Measurements from ENCODE around the gene IFI35. TPM values are rescaled to one million over a fixed set of nuclear protein-coding genes. Genes with fewer than 3 reads are reported as not detected.
A peak's percentile ranks its signal among the peaks of the same experiment; 100 is the strongest.
"Not testable (repeated sequence)": the region's sequence is repeated elsewhere in the genome, so short reads cannot be mapped to it uniquely, and the experiment has no call there.

IFI35 gene
- total RNA-seq = 6.7 TPM

GRCh38 chr17:43006639-43007551 lies at the start of gene IFI35:
Gene IFI35, plus strand, starts transcription at chr17:43006784. Its CDS starts 164 bp downstream, at chr17:43006948.
- DNase-seq = peak; percentile 78

- DNase-seq = peak; percentile 97
Measured at GRCh38 chr17:42964161-42964932, 42.2 kb upstream of the IFI35 start, which contains the start of gene AARSD1. Gene AARSD1, minus strand, starts transcription at chr17:42964454. Its CDS starts 14 bp downstream, at chr17:42964440.

- DNase-seq = no peak
Measured at GRCh38 chr17:42967925-42968324, 38.7 kb upstream of the IFI35 start.

- no peak for DNase-seq
Measured at GRCh38 chr17:42969001-42969581, 37.5 kb upstream of the IFI35 start.

GRCh38 chr17:42971589-42971988 lies 35.0 kb upstream of the IFI35 start:
- DNase-seq = no peak

GRCh38 chr17:42973323-42973722 lies 33.3 kb upstream of the IFI35 start:
- DNase-seq = not testable (repeated sequence)

GRCh38 chr17:42975265-42975664 lies 31.3 kb upstream of the IFI35 start:
- DNase-seq = no peak

- not testable (repeated sequence) for DNase-seq
Measured at GRCh38 chr17:42975701-42976100, 30.9 kb upstream of the IFI35 start.

GRCh38 chr17:42979511-42980273 lies 26.9 kb upstream of the IFI35 start, which contains the start of gene PTGES3L:
Gene PTGES3L, minus strand, starts transcription at chr17:42980080. Its CDS starts 27 bp downstream, at chr17:42980053.
- DNase-seq = peak; percentile 88

GRCh38 chr17:42980274-42980765 lies 26.3 kb upstream of the IFI35 start, which contains the start of gene RUNDC1:
Gene RUNDC1, plus strand, starts transcription at chr17:42980565. Its CDS starts 12 bp downstream, at chr17:42980577.
- DNase-seq = peak; percentile 94

- DNase-seq = peak; percentile 56
Measured at GRCh38 chr17:42980766-42981397, 25.7 kb upstream of the IFI35 start.

GRCh38 chr17:42982266-42982665 lies 24.3 kb upstream of the IFI35 start:
- no peak for DNase-seq

- DNase-seq = no peak
Measured at GRCh38 chr17:42985225-42985624, 21.4 kb upstream of the IFI35 start.

GRCh38 chr17:42989141-42989540 lies 17.4 kb upstream of the IFI35 start:
- no peak for DNase-seq

GRCh38 chr17:42989726-42990652 lies 16.6 kb upstream of the IFI35 start:
- no peak for DNase-seq

- no peak for DNase-seq
Measured at GRCh38 chr17:42991471-42991870, 15.1 kb upstream of the IFI35 start.

GRCh38 chr17:42992872-42993271 lies 13.7 kb upstream of the IFI35 start:
- DNase-seq = no peak

GRCh38 chr17:42993913-42994312 lies 12.7 kb upstream of the IFI35 start:
- DNase-seq = not testable (repeated sequence)

- no peak for DNase-seq
Measured at GRCh38 chr17:42997390-42997983, 9.1 kb upstream of the IFI35 start.
